NB4 (cell line): Measurements from ENCODE around the gene CSPG4.

Experiments used
- MYC ChIP-seq: IDR thresholded peaks from 2 replicates; pipeline ENCODE4 v1.6.1; 2011; ENCODE audit warnings: low read depth, low read length
- POLR2A ChIP-seq: IDR thresholded peaks from 2 replicates; pipeline ENCODE4 v1.6.1; 2011; ENCODE audit warnings: mild to moderate bottlenecking; ENCODE audit not compliant: insufficient read length; ENCODE audit errors: extremely low read depth
- TF ChIP-seq, protein P1 (sequence below): IDR thresholded peaks from one replicate; pipeline ENCODE4 v1.5.1; 2012; ENCODE audit warnings: low read depth, low read length
- TF ChIP-seq, protein P2 (sequence below): IDR thresholded peaks from 2 replicates; pipeline ENCODE4 v1.6.1; 2011; ENCODE audit warnings: low read depth, low read length

DNA sequence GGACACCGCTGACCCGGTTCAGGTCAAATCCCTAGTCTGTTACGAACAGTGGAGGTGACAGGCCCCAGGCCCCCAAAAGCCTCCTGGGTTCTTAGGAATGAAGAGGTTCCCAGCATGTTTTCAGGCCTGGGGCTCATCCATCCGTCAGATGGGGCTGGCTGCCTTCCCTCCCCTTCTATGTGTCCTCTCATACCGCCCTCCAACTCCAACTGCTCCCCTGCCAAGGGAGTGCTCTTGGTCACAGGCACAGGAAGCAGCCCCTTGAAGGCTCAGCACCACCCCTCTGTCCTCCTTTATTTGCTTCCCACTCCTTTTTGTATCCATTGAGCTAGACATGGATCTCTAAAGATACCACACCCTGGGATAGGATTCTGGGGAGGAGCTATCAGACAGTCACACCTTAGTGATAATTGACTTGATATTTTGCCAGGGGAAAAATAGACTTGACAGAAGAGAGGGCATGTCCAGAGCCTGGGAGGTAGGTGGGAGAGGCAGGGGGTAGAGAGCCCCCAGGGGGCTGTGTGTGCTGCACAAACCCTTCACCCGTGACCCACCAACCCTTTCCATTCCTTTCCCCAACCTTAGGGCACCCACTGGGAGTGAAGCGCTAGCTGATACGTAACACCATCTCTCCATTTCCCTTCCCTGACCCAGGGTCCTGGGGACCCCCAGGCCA lies 10.7 kb upstream of the CSPG4 start:
- TF ChIP-seq POLR2A (no peak), MYC (no peak)
- TF ChIP-seq, protein P1, sequence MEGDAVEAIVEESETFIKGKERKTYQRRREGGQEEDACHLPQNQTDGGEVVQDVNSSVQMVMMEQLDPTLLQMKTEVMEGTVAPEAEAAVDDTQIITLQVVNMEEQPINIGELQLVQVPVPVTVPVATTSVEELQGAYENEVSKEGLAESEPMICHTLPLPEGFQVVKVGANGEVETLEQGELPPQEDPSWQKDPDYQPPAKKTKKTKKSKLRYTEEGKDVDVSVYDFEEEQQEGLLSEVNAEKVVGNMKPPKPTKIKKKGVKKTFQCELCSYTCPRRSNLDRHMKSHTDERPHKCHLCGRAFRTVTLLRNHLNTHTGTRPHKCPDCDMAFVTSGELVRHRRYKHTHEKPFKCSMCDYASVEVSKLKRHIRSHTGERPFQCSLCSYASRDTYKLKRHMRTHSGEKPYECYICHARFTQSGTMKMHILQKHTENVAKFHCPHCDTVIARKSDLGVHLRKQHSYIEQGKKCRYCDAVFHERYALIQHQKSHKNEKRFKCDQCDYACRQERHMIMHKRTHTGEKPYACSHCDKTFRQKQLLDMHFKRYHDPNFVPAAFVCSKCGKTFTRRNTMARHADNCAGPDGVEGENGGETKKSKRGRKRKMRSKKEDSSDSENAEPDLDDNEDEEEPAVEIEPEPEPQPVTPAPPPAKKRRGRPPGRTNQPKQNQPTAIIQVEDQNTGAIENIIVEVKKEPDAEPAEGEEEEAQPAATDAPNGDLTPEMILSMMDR = no peak
- TF ChIP-seq, protein P2, sequence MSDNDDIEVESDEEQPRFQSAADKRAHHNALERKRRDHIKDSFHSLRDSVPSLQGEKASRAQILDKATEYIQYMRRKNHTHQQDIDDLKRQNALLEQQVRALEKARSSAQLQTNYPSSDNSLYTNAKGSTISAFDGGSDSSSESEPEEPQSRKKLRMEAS = no peak
